GM19455 (cell line): Measurements from ENCODE around the gene RAB4B.
"Not testable (repeated sequence)": the region's sequence is repeated elsewhere in the genome, so short reads cannot be mapped to it uniquely, and the experiment has no call there.

ENCODE experiments used
- ATAC-seq: cut with Tn5 transposase; IDR thresholded peaks from one replicate; pipeline ENCODE4 v1.9.1; 2021; ENCODE audit not compliant: unreplicated experiment

The RAB4B gene

DNA sequence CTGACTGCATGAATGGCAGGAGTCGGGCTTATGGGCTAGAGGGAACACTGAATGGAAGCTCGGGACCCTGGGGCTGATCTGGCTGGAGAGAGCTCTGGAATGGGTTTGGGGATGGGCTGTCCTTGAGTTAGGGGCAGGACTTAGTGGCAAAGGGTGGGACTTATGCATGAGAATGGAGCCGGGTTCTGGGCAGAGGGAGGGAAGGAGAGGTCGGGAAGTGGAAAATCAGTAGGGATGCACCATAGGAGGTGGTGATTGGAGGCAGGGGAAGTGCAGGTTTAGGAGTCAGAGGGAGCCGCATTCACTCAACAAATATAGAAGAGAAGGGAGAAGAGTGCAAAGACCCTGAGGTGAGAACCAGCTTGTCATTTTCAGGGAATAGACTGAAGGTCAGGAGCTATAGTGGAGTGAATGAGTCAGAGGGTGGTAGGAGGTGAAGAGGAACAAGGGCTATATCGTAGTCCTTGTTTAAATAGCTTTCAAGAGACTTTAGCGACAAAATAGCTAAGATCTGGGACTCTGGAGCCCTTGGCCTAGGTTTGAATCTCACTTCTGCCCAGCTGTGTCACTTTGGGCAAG lies 748 bp downstream of the RAB4B start:
- ATAC-seq, result no peak

DNA sequence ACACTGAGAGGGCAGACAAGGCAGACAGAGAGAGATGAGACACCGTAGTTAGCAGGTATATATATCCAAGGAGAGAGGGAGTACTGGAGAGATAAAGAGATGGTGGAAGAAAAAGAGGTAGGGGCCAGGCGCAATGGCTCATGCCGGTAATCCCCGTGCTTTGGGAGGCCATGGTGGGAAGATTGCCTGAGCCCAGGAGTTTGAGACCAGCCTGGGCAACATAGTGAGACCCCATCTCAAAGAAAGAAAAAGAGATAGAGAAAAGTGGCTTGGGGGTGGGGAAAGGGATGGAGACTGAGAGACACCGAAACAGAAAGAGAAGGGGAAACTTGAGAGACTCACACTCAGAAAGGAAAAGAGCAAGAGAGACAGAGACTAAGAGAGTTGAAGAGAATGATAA lies 2.5 kb downstream of the RAB4B start:
- ATAC-seq, result no peak

GRCh38 chr19:40781140-40781539 lies 3.1 kb downstream of the RAB4B start:
- ATAC-seq, result no peak

GRCh38 chr19:40783711-40784110 lies 5.7 kb downstream of the RAB4B start:
- no peak for ATAC-seq

GRCh38 chr19:40784146-40784545 lies 6.1 kb downstream of the RAB4B start:
- not testable (repeated sequence) for ATAC-seq

DNA sequence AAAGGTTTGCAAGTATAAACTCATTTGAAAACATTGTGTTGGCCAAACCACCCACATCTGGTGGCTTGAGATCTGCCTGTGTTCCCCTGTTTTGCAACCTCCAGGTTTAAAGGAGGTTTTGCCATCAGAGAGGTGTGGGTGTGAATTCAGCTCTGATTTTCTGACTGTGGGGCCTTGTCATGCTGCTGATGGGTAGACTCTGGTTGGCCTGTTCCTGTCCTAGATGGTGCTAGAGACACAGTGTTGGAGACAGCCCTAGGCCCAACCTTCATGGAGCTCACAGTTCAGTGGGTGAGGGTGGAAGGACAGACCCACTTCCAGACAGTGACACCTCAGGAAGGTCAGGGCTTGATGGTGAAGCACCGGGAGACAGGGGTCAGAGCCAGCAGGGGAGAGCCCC lies 7.5 kb downstream of the RAB4B start:
- no peak for ATAC-seq

GRCh38 chr19:40786060-40787037 lies 8.3 kb downstream of the RAB4B start:
- no peak for ATAC-seq

GRCh38 chr19:40791349-40791748 lies 13.3 kb downstream of the RAB4B start:
- ATAC-seq, result no peak

- ATAC-seq, result no peak
These were observed 13.9 kb downstream of the RAB4B start for GRCh38 chr19:40791996-40792395.

DNA sequence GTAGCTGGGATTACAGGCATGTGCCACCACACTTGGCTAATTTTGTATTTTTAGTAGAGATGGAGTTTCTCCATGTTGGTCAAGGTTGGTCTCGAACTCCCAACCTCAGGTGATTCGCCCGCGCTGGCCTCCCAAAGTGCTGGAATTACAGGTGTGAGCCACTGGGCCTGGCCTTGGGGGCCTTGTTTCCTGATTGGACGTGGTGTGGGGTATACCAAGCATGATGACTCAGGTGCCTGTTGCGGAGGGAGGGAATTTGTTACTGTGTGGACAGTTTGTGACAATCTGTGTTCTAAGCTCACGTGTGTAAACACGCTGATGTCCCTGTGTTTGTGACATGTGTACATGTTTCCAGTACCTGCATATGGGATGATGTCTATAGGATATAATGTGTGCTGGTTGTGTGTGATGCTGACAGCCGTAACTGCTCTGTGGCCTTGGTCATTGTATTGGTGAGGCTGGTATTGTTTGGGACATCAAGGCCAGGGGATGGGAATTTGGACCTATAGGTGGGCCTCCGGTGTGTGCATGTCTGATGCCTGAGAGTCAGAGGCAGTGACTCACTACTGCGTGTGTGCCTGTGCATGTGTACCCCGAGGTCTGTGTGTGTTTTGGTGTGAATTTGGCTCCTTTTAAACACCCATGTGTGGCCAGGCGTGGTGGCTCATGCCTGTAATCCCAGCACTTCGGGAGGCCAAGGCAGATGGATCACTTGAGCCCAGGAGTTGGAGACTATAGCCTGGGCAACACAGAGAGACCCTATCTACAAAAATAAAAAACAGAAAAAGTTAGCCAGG lies 19.3 kb downstream of the RAB4B start:
- ATAC-seq, result no peak

DNA sequence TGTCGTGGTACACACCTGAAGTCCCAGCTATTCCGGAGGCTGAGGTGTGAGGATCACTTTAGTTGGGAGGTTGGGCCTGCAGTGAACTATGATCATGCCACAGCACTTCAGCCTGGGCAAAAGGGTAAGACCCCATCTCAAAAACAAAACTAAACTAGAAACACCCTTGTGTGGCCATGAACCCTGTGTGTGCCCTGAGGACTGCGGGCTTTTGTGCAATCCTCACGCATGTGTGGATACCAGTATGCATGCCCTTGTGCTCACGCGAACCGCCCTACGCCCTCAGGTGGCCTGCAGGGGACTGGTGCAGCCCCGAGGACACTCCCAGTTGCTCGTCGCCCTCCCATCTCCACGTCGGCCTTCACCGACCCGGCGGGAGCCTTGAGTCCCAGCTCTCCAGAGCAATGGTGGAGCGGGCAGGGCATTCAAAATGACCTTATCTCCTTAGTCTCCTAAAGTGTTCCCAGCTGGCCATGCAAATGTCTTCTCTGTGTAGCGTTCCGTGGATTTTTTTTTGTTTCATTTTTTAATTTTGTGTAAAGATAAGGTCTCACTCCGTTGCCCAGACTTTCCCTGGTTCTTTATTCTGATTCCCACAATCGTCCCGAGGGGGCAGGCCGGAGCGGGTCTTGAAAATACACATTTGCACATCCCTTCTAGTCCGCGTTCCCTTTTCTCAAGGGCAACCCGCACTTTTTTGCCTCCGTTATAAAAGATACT lies 20.1 kb downstream of the RAB4B start:
- peak; percentile 29 for ATAC-seq

DNA sequence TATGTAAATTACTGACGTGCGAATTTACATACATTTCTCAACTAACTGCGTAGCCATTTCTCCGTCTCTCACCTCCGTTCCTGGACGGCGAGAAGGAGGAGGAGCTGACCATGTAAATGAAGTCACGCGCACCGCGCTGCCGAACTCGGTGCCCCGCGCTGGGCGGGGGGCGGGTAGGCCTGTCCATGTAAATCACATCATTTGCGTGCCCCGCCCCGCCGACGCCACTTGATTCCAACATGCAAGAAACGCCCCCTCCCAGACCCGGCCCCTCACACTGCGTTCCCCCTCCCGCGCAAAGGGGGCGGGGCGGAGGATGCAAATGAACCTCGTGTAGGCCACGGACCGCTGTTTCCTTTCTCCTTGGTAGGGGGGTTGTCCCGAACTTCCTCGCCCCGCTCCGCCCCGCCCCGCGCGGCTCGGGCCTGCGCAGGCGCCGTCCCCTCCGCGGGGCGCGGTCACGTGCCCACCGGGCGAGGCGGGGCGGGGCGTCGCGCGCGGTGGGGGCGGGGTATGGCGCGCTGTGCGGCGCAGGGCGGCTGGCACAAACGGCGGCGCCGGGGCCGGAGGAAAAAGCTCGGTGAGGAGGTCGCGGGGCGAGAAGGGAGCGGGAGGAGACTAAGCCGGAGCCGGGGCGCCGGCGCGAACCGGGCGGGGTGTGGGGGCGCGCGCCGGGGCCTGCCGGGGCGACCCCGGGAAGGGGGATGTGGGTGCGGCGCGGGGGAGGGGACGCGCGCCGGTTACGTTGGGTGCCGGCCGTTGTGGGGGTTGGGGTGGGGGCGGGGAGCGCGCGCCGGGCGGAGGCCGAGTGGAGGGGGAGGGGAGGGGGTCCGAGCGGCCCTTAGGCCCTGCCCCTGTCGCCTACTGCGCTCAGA lies 20.9 kb downstream of the RAB4B start, which contains the start of gene EGLN2:
Gene EGLN2, plus strand, starts transcription at position 509 of the 875 bp plus-strand sequence. CDS start 1,382 bp downstream, outside the sequence.
- peak; percentile 66 for ATAC-seq

DNA sequence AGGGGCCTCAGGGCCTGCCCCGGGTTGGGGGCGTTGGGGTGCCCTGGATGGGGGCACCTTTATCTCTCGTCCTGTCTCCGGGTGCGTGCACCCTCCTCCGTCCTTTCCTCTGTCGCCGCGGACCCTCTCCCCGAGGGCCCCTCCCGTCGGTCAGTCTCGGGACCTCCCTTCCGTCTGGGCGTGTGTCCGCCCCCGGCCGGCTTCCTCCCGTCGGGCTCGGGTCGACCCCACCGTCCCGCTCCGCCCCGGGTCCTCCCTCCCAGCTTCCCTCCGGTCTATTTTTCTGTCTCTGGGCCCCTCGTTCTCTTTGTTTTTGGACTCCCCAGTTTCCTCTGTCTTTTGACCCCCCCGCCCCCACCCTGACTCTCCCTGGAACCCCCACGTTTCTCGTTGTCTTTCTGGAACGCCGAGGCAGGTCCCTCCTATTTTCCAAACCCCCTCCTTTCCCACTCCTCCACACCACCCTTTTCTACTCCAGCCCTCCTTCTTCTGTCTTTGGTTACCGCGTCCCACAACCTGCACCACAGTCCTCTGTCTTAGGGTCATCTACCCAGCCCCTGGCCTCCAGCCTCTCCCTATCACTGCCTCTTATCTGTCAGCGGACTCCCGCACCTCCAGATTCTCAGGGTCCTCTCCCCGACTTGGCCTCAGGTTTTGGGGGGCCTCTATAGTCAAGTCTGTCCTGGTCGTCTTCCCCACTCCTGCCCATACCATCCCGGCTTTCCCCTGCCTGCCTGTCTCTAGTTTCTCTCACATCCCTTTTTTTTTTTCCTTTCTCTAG lies 21.7 kb downstream of the RAB4B start:
- peak; percentile 11 for ATAC-seq

GRCh38 chr19:40800339-40800996 lies 22.4 kb downstream of the RAB4B start:
- no peak for ATAC-seq

DNA sequence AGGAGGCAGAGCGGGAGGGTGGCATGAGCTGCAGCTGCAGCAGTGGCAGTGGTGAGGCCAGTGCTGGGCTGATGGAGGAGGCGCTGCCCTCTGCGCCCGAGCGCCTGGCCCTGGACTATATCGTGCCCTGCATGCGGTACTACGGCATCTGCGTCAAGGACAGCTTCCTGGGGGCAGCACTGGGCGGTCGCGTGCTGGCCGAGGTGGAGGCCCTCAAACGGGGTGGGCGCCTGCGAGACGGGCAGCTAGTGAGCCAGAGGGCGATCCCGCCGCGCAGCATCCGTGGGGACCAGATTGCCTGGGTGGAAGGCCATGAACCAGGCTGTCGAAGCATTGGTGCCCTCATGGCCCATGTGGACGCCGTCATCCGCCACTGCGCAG lies 22.9 kb downstream of the RAB4B start:
- no peak for ATAC-seq

DNA sequence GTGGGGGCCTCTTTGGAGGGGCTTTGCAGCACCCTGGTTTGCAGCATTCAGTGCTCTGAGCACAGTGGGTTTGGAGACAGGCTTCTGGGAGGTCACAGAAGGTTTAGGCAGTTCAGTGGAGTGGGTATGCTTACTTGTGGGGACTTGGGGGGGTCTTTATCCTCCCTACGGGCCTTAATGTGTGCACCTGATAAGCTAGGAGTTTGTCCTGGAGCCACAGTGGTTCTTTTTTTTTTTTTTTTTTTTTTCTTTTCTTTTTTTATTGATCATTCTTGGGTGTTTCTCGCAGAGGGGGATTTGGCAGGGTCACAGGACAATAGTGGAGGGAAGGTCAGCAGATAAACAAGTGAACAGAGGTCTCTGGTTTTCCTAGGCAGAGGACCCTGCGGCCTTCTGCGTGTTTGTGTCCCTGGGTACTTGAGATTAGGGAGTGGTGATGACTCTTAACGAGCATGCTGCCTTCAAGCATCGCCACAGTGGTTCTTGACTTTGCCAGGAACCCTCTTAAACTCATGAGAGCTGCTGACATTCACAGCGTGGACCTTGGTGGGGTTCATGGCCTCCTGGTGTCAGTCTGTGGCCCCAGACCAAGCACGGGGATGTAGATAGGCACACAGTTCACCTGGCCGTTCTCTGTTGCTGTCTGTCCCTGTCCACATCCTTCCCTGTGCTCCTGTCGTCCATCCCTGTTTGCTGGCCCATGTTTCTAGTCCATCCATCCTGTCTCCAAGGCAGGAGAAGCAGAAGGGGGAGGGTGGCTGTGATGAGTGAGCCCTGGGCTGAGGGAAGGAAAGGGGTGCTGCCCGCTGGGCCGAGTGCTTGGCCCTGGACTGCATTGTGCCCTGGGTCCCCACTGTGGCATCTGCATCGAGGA lies 23.6 kb downstream of the RAB4B start:
- ATAC-seq, result no peak

DNA sequence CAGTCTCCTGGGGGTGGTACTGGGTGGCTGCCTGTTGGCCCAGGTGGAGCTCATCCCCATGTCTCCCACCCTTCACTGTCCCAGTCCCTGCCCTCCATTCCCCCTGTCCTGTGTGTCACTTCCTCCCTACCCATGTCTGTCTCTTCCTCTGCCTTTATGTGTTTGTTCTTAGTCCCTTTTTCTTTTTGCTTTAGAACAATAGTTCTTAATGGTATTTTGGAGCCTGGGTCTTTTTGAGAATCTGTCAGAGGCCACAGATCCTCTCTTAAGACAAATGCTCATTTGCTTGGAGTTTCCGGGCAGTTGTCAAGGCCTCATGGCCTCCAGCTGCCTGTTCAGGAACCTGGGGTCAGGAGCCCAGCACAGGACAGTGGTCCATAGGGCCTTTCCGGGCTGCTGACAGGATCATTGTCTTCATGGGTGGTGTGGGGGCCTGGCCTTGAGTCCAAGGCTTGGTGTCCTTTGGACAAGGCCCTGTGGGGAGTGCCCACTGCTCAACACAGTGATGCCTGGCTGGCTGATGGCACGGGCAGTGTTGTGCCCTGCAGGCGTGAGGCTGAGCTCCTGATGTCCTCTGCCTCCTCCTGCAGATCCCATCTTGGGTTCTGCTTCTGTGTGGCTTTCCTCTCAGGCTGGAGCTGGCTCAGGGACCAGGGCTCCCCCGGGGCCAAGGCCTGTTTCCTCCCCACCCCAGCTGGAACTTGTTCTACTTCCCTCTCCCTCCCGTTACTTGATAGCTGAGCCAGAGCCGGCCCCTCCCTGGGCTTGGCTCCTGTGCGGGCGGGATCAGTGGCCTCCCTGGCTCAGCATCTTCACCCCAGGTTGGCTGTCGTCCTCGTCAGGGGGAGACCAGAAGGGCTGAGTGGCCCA lies 24.5 kb downstream of the RAB4B start:
- ATAC-seq, result no peak
